NCI-H146 treated with DMSO at 0.1 percent for 48 hours (cell line): ENCODE results near the gene C3.
"Not testable (repeated sequence)": the region's sequence is repeated elsewhere in the genome, so short reads cannot be mapped to it uniquely, and the experiment has no call there.

ENCODE experiments used
- DNase-seq: peaks from one replicate; lab custom pipeline; 2025; ENCODE audit not compliant: unreplicated experiment; lab: John Stamatoyannopoulos, UW

C3 gene

DNA sequence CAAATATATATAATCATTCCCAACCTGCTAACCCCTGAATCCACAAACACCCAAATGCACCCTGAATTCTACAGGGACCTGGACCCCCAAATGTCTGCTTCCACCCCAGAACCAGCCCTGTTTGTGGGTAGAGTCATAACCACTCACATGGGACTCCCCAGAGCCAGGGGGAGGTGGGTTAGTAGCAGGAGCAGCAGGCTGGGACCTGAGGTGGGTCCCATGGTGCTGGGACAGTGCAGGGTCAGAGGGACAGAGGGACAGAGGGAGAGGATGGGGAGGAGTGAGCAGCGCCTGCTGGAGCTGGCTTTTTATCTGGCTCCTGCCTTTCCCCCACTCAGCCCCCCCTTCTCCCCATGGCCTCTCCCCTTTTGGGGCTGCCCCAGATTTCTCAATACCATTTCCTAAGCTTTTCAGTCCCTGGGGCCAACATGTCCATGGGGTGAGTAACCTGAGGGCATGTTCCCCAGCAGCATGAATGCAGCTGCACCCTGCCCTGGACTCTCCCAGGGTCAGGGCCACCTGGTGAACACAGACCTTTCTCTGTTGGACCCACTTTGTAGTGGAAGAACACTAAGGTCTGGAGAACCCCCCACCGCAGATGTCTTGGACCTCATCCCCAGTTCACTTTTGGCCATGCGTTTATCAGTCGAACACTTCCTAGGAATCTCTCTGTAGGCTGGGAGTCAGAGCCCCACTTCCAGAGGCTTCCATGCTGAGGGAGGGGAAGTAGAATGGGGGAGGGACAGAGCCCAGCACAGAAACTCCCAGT is at the start of gene C3:
Gene C3, minus strand, starts transcription at position 282 of the 769 bp plus-strand sequence. Its CDS starts 61 bp downstream, at position 221.
- DNase-seq: no peak

- no peak for DNase-seq
Measured at GRCh38 chr19:6769006-6769619, 48.7 kb upstream of the C3 start.

DNA sequence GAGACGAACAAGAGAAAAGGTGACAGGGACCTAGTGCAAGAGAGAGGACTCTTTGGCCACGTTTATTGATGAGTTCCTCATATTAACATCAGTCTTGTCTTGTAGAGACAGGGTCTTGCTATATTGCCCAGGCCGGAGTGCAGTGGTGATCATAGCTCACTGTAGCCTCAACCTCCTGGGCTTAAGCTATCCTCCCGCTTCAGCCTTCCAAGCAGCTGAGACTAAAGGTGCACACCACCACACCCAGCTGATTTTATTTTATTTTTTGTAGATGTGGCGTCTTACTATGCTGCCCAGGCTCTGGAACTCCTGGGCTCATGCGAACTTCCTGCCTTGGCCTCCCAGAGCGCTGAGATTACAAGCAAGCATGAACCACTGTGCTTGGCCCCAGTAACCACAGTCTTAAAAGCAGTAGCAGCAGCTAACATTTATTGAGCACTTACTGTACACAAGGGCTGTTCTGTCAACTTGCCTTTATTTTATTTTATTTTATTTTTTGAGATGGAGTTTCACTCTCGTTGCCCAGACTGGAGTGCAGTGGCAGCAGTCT is 47.9 kb upstream of the C3 start:
- DNase-seq: no peak

- DNase-seq: peak; percentile 76
Measured at GRCh38 chr19:6767357-6768235, 47.1 kb upstream of the C3 start, which contains the start of gene SH2D3A. Gene SH2D3A (minus strand): TSS chr19:6767435. CDS start chr19:6763748, 3,687 bp downstream.

- DNase-seq: peak; percentile 14
Measured at GRCh38 chr19:6767081-6767356, 46.6 kb upstream of the C3 start.

- DNase-seq: no peak
Measured at GRCh38 chr19:6766357-6767080, 46.1 kb upstream of the C3 start.

- DNase-seq: peak; percentile 37
Measured at GRCh38 chr19:6765738-6766356, 45.4 kb upstream of the C3 start.

DNA sequence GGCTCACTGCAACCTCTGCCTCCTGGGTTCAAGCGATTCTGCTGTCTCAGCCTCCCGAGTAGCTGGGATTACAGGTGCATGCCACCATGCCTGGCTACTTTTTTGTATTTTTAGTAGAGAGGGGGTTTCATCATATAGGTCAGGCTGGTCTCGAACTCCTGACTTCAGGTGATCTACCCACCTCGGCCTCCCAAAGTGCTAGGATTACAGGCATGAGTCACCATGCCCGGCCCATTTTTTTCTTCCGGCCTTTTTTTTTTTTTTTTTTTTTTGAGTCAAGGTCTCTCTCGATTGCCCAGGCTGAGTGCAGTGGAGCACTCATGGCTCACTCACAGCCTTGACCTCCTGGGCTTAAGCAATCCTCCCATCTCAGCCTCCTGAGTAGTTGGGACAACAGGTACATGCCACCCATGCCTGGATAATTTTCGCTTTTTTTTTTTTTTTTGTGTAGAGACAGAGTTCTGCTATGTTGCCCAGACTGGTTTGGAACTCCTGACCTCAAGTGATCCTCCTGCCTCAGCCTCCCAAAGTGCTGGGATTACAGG is 41.9 kb upstream of the C3 start:
- DNase-seq: not testable (repeated sequence)

GRCh38 chr19:6761053-6761676 is 40.7 kb upstream of the C3 start:
- DNase-seq: no peak

DNA sequence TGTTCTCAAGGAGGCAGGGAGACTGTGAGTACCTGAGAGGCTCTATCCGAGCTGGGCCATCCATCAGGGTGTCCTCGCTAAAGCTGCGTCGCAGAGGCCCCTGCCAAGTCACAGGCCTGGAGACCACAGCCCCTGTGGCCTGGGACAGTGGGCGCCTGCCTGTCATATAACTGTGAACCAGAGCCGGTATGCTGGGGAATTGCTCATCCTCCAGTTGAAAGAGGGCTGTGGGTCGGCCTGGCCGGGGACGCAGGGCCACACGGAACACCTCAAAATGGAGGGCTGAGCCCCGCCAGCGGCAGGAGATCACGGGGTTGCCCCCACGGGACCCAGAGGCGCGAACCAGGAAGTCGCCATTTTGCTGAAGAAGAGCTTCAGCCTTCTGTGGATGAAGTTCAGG is 40.2 kb upstream of the C3 start:
- DNase-seq: no peak

GRCh38 chr19:6754653-6755463 is 34.4 kb upstream of the C3 start:
- no peak for DNase-seq

DNA sequence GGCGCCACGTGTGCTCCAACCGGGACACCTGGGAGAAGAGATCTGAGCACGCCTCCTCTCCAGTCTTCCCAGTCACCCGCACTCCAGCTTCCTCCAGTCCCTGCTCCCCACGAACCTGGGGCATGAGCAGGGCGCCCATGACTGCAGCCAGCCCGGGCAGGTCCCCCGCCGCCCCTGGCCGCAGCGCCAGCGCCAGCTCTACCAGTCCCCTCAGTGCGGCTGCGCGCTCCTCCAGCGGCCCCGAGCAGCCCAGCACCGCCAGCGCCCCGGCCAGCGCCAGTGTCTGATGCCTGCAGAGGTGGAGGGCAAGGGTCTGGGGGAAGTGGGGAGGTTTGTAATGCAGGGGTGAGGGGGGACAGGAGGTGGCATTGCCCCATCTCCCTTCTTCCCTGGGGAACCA is 33.7 kb upstream of the C3 start:
- DNase-seq: no peak

DNA sequence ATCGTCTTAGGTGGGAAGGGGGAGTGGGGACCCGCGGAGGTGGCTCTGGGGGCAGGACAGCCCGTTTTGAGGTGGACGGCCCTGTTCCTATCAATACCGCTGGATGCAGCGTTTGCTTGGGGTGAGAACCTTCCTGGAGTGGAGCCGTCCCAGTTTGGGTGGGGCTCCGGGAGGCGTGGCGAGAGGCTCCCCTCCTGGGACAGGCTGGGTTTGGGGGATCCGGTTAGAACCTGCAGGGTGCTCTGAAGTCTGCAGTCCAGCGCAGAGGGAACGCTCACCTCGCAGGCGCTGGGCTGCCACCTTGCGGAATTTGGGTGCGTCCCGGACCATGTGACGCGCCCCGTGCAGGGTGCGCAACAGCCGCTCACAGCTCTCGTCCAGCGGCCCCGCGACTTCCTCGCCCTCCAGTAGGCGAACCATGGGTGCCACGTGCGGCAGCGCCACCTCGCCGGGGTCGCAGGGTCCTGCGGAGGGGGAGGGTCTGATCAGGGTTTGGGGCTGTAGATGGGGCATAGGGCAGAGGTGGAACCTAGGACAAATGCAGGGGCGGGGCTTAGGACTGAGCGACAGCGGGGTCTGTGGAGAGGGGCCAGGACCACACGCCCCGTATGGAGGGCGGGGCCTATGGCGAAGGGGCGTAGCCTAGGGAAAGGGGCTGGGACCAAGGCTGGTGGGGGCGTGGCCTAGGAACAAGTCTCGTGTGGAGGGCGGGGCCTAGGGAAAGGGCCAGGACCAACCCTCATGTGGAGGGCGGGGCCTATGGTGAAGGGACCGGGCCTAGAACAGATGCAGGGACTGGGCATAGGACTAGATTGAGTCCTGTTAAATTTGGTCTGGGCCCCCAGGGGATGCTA is 33.0 kb upstream of the C3 start:
- no peak for DNase-seq

- DNase-seq: no peak
Measured at GRCh38 chr19:6752256-6753177, 32.1 kb upstream of the C3 start.

DNA sequence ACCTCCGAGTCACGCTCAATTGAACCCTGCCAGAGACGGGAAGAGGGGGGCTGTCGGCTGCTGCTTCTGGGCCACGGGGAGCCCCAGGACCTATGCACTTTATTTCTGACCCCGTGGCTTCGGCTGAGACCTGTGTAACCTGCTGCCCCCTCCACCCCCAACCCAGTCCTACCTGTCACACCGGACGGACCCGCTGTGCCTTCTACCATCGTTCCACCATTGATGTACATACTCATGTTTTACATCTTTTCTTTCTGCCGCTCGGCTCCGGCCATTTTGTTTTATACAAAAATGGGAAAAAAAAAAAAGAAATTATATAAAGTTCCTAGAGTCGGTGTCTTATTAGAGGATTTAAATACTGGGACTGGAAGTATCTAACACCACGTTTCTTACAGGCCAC is 30.7 kb upstream of the C3 start:
- no peak for DNase-seq

- no peak for DNase-seq
Measured at GRCh38 chr19:6750062-6750461, 29.6 kb upstream of the C3 start.

GRCh38 chr19:6748543-6748942 is 28.1 kb upstream of the C3 start:
- DNase-seq: not testable (repeated sequence)
